ENCODE data around the gene PRKN. TPM values are rescaled to one million over a fixed set of nuclear protein-coding genes. Genes with fewer than 3 reads are reported as not detected.
A peak's percentile ranks its signal among the peaks of the same experiment; 100 is the strongest.

The PRKN gene
- total and polyA plus RNA-seq, 2 experiments from 2014 or later, result 11.7 to 28.1 TPM

DNA sequence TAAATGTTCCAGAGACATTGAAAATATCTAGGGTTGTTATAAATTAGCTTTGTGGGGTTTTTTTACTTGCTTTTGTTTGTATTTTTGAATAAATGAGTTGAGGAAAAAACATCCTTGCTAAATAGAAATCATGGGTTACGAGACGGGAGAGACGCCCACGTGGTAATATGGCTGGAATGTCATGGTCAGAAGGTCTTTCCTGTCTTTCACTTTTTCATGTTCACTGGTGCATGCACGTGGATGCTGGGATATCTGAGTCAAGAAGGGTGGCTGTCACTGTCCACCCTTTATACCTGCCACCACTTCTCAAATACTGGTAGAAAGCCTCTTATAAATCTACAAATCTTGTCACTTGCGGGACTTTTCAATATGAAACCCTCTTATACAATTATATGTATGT, 1195.0 kb downstream of the PRKN start:
- DNase-seq (ENCODE audit: low read depth in 1 of 2, low spot score in 1 of 2), result no peak
- TF ChIP-seq CTCF (IDR thresholded peaks at IDR 0.05; ENCODE audit: low read depth, low read length), result no peak
- no peaks in the 10 kb centered on the region for H3K27me3 ChIP-seq
- no peaks in the 10 kb centered on the region for H3K4me1 ChIP-seq (ENCODE audit: low read depth)
- H3K4me3 ChIP-seq, result no peak overlapping the region
- H3K27ac ChIP-seq, result no peak overlapping the region
- no peaks in the 10 kb centered on the region for H3K36me3 ChIP-seq
- no peaks in the 10 kb centered on the region for H3K9me3 ChIP-seq (ENCODE audit: low read depth)

GRCh38 chr6:161526794-161527193, 1200.8 kb downstream of the PRKN start:
- no peak overlapping the region for H3K4me3 ChIP-seq
- peaks cover 4% of the 10 kb centered on the region for H3K27me3 ChIP-seq
- H3K36me3 ChIP-seq, result no peaks in the 10 kb centered on the region
- no peak for DNase-seq (ENCODE audit: low read depth in 1 of 2, low spot score in 1 of 2)
- H3K4me1 ChIP-seq (ENCODE audit: low read depth), result no peaks in the 10 kb centered on the region
- H3K27ac ChIP-seq, result no peak overlapping the region
- no peak for TF ChIP-seq CTCF (IDR thresholded peaks at IDR 0.05; ENCODE audit: low read depth, low read length)
- no peaks in the 10 kb centered on the region for H3K9me3 ChIP-seq (ENCODE audit: low read depth)

DNA sequence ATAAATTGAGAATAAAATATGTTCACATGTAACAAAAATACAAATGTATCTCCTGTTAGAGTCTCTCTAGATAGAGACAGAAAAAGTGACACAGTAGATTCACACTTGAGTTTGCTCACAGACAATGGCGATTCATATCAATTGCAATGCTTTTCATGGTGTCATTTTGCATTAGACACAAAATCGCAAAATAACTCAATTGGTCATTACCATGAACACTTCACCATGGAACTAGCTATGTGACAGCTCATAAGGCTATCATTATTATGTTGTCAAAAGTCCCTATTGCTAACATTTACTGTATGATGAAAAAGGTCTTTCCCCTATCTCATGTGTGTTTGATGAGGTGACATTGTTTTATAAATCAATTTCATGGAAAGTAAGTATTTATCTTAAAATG, 1204.2 kb downstream of the PRKN start:
- no peak overlapping the region for H3K27ac ChIP-seq
- no peak for TF ChIP-seq CTCF (IDR thresholded peaks at IDR 0.05; ENCODE audit: low read depth, low read length)
- H3K4me3 ChIP-seq, result no peak overlapping the region
- H3K4me1 ChIP-seq (ENCODE audit: low read depth), result no peaks in the 10 kb centered on the region
- DNase-seq (ENCODE audit: low read depth in 1 of 2, low spot score in 1 of 2), result no peak
- H3K36me3 ChIP-seq, result no peaks in the 10 kb centered on the region
- no peaks in the 10 kb centered on the region for H3K9me3 ChIP-seq (ENCODE audit: low read depth)
- peaks cover 4% of the 10 kb centered on the region for H3K27me3 ChIP-seq

DNA sequence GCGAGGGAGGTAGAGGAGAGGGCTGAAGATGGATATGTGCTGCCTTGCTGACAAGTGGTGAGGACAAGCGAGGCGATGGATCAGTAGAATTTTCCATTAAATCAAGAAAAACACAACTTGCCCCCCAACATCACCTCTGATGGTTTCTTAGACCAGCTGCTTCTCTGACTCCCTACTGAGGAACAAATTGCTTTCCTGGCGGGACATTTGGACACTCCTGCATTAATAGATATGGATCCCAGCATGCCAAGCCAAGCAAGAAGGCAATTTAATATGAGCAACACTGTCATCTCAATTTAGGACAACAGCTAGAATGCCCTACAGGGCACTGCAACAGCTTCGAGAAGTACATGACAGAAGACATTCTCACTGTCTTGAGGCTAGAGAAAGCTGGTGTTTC, 1205.3 kb downstream of the PRKN start:
- H3K4me3 ChIP-seq, result no peak overlapping the region
- H3K36me3 ChIP-seq, result no peaks in the 10 kb centered on the region
- no peak overlapping the region for H3K27ac ChIP-seq
- DNase-seq (ENCODE audit: low read depth in 1 of 2, low spot score in 1 of 2), result no peak
- H3K27me3 ChIP-seq, result peaks cover 4% of the 10 kb centered on the region
- H3K9me3 ChIP-seq (ENCODE audit: low read depth), result no peaks in the 10 kb centered on the region
- TF ChIP-seq CTCF (IDR thresholded peaks at IDR 0.05; ENCODE audit: low read depth, low read length), result no peak
- no peaks in the 10 kb centered on the region for H3K4me1 ChIP-seq (ENCODE audit: low read depth)

DNA sequence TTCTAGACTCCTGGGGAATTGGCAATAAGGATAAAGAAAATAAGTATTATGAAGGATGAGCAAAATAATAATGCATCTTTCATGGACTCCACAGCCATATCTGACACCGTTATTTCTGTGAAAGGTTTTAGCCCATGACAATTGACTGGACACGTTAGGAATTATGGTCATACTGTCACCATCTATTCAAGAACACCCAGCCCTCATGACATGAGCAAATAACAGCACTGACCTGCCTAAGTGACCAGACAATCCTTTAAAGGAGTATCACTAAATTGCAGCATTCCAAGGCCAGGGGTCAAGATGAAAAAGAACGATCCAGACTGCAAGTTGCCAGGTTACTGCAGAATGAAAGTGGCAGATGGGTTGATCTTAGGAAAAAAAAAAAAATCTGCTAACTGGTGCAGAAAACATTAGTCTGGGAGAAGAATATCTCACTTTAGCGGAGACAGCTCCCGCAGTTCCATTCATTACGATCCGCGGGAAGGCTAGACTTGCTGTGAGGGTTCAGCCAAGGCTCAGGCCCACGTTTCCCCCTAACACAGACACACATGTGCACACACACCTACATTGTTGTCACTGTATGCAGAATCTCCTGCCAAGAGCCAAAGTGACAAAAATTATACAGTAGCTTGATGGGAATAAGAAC, 1216.0 kb downstream of the PRKN start:
- H3K4me1 ChIP-seq (ENCODE audit: low read depth), result peaks cover 14% of the 10 kb centered on the region
- no peak for TF ChIP-seq CTCF (IDR thresholded peaks at IDR 0.05; ENCODE audit: low read depth, low read length)
- H3K27me3 ChIP-seq, result no peaks in the 10 kb centered on the region
- no peak overlapping the region for H3K4me3 ChIP-seq
- H3K27ac ChIP-seq, result no peak overlapping the region
- H3K36me3 ChIP-seq, result no peaks in the 10 kb centered on the region
- peak in 1 of 2 donors; percentile 31 for DNase-seq (ENCODE audit: low read depth in 1 of 2, low spot score in 1 of 2)
- H3K9me3 ChIP-seq (ENCODE audit: low read depth), result no peaks in the 10 kb centered on the region
